Inflammatory macrophage (primary cell): ENCODE data around the gene GTF3C1.
"Not testable (repeated sequence)": the region's sequence is repeated elsewhere in the genome, so short reads cannot be mapped to it uniquely, and the experiment has no call there.

Source experiments
- DNase-seq, 2 donors: peaks; one replicate each; pipeline ENCODE4 v3.0.0-alpha.2; 2020 to 2022
- total RNA-seq, 18 experiments: gene quantifications; one replicate each; lab custom pipeline; 2026; ENCODE audit warnings: mixed read lengths in 6 of 18, inconsistent platforms in 2 of 18; lab: John Stamatoyannopoulos, UW

GTF3C1 gene
- total RNA-seq, result 46.2 to 123 (median 93.5) reads per million in 18 experiments

- DNase-seq, result peak; percentile 100
These were observed at the start of gene GTF3C1, which contains the start of gene KATNIP for GRCh38 chr16:27549746-27550581. Gene GTF3C1, minus strand, starts transcription at chr16:27549913. Its CDS starts 23 bp downstream, at chr16:27549890. Gene KATNIP, plus strand, starts transcription at chr16:27550144. Its CDS starts 27 bp downstream, at chr16:27550171.

- no peak for DNase-seq
These were observed 49.3 kb upstream of the GTF3C1 start for GRCh38 chr16:27598931-27599565.

- no peak for DNase-seq
These were observed 48.5 kb upstream of the GTF3C1 start for GRCh38 chr16:27598220-27598619.

- DNase-seq, result no peak
These were observed 47.6 kb upstream of the GTF3C1 start for GRCh38 chr16:27597361-27597760.

- DNase-seq, result no peak
These were observed 46.7 kb upstream of the GTF3C1 start for GRCh38 chr16:27596411-27596810.

GRCh38 chr16:27595993-27596392 is 46.3 kb upstream of the GTF3C1 start:
- no peak for DNase-seq

- DNase-seq, result no peak
These were observed 45.8 kb upstream of the GTF3C1 start for GRCh38 chr16:27595475-27595874.

- no peak for DNase-seq
These were observed 42.1 kb upstream of the GTF3C1 start for GRCh38 chr16:27591837-27592236.

- no peak for DNase-seq
These were observed 38.3 kb upstream of the GTF3C1 start for GRCh38 chr16:27588057-27588456.

- no peak for DNase-seq
These were observed 37.0 kb upstream of the GTF3C1 start for GRCh38 chr16:27586711-27587110.

GRCh38 chr16:27585200-27585599 is 35.5 kb upstream of the GTF3C1 start:
- DNase-seq, result no peak

- DNase-seq, result no peak
These were observed 33.9 kb upstream of the GTF3C1 start for GRCh38 chr16:27583634-27584033.

GRCh38 chr16:27582883-27583282 is 33.2 kb upstream of the GTF3C1 start:
- DNase-seq, result no peak

- DNase-seq, result no peak
These were observed 29.6 kb upstream of the GTF3C1 start for GRCh38 chr16:27579087-27579980.

GRCh38 chr16:27576729-27577128 is 27.0 kb upstream of the GTF3C1 start:
- DNase-seq, result no peak

- no peak for DNase-seq
These were observed 23.0 kb upstream of the GTF3C1 start for GRCh38 chr16:27572711-27573110.

GRCh38 chr16:27571433-27572326 is 22.0 kb upstream of the GTF3C1 start:
- no peak for DNase-seq

GRCh38 chr16:27570986-27571385 is 21.3 kb upstream of the GTF3C1 start:
- not testable (repeated sequence) for DNase-seq

GRCh38 chr16:27568077-27568476 is 18.4 kb upstream of the GTF3C1 start:
- DNase-seq, result no peak

GRCh38 chr16:27566417-27566816 is 16.7 kb upstream of the GTF3C1 start:
- DNase-seq, result peak; percentile 43 to 49

GRCh38 chr16:27564224-27564623 is 14.5 kb upstream of the GTF3C1 start:
- no peak for DNase-seq

GRCh38 chr16:27561216-27561615 is 11.5 kb upstream of the GTF3C1 start:
- no peak for DNase-seq
